Activated naive CD4-positive, alpha-beta T cell treated with anti-CD3 and anti-CD28 coated beads, Interleukin-2, amount 10 ng/mL, durations not matched to agents 7 days and 5 days (primary cell): ENCODE results near the gene PITPNC1.
"Not testable (repeated sequence)": the region's sequence is repeated elsewhere in the genome, so short reads cannot be mapped to it uniquely, and the experiment has no call there.

Source experiments
- CTCF ChIA-PET: fragments of 350-600 bp; sonication (Branson Sonifier 250); formaldehyde crosslinking; loops from one replicate; lab custom pipeline; 2021; ENCODE audit warnings: antibody characterized with exemption; lab: Charles Lee
- DNase-seq: peaks from one replicate; pipeline ENCODE4 v3.0.0-alpha.2; 2020
- H3K27ac Mint-ChIP-seq: one replicate; pipeline ENCODE4 v1.8.0; 2021; ENCODE audit warnings: mild to moderate bottlenecking, moderate library complexity, mixed read lengths
- H3K27me3 Mint-ChIP-seq: one replicate; pipeline ENCODE4 v1.8.0; 2021; ENCODE audit warnings: mild to moderate bottlenecking, mixed read lengths
- H3K36me3 Mint-ChIP-seq: one replicate; pipeline ENCODE4 v1.8.0; 2021; ENCODE audit warnings: mixed read lengths
- H3K4me1 Mint-ChIP-seq: one replicate; pipeline ENCODE4 v1.8.0; 2021; ENCODE audit warnings: mixed read lengths
- H3K4me3 Mint-ChIP-seq: one replicate; pipeline ENCODE4 v1.8.0; 2021; ENCODE audit warnings: mild to moderate bottlenecking, moderate library complexity, mixed read lengths
- H3K9me3 Mint-ChIP-seq: one replicate; pipeline ENCODE4 v1.8.0; 2021; ENCODE audit warnings: mixed read lengths

PITPNC1 gene

DNA sequence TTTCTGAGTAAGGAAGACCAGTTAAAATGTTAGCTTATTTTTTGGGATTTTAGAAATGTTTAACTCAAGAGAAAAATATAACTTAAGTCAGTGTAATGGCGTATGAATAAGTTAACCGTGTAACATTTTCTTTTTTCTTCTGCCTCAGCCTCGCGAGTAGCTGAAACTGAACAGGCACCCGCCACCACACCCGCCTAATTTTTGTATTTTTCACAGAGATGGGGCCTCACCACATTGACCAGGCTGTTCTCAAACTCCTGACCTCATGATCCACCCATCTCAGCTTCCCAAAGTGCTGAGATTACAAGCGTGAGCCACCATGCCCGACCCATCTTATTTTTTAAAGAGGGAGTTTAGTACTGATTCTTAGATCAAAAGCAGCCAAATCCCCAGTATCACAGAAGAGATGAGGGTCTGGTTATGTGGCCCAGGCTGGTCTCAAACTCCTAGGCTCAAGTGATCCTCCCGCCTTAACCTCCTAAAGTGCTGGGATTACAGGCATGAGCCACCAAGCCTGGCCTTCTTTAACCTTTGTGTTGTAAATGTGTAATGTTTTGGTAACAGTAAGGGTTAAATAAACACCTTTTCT, 16.8 kb downstream of the PITPNC1 start:
- H3K4me1 Mint-ChIP-seq, result peaks cover 57% of the 10 kb centered on the region
- H3K36me3 Mint-ChIP-seq, result peaks cover 39% of the 10 kb centered on the region

DNA sequence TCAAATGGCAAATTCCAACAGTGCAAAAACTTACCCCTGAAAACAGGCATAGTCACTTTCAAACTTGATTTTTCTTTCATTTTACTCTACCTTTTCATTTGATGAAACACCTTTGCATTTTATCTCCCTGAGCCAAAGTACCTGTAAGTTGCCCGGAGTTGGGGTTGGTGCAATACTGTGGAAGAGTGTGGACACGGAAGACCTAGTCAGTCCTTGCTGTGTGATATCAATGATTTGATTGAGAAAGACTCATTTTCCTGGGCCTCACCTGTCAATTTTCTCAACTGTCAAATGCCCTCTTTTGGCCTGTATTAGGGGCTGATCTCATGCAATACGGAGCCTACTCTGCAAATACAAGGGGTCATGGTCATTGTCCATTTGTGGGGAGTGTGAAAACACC, 22.6 kb downstream of the PITPNC1 start:
- Mint-ChIP-seq H3K4me3 (peak overlapping the region; percentile 43), H3K36me3 (peaks cover 26% of the 10 kb centered on the region), H3K4me1 (peaks cover 69% of the 10 kb centered on the region), H3K9me3 (no peaks in the 10 kb centered on the region), H3K27ac (peak overlapping the region; percentile 86), H3K27me3 (no peaks in the 10 kb centered on the region)
- CTCF ChIA-PET, result interaction anchor here (1.6 kb wide), 1 partner anchor 42 kb away, joined by 9 read pairs; no protein-coding TSS in a partner anchor
- no peak for DNase-seq

More for the DNA sequence above, 16.8 kb downstream of the PITPNC1 start:
- H3K4me3 Mint-ChIP-seq, result no peak overlapping the region
- no peak overlapping the region for H3K27ac Mint-ChIP-seq
- CTCF ChIA-PET, result no interaction called here
- no peaks in the 10 kb centered on the region for H3K9me3 Mint-ChIP-seq
- no peaks in the 10 kb centered on the region for H3K27me3 Mint-ChIP-seq
- DNase-seq, result no peak

DNA sequence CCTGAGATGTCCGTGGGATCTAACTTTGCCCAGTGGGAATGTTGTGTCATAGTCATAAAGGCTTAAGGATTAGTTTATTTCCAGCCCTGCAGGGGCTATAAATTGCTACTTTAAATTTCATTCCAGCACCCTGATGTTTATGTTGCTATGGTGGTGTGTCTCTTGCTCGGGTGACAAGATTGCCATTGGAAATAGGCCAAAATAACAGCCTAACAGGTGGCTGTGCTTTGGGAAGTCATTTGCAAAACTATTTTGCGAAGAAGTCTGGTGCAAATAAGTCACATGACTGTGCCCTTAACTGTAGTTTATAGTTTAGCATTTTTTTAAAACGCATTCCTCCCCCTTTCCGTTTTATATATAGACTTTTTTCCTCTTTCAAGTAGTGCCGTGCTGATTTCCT, 23.1 kb downstream of the PITPNC1 start:
- Mint-ChIP-seq H3K27ac (peak overlapping the region; percentile 86), H3K36me3 (peaks cover 23% of the 10 kb centered on the region), H3K9me3 (no peaks in the 10 kb centered on the region), H3K27me3 (no peaks in the 10 kb centered on the region), H3K4me3 (peak overlapping the region; percentile 43), H3K4me1 (peaks cover 69% of the 10 kb centered on the region)
- DNase-seq, result no peak
- CTCF ChIA-PET, result interaction anchor here (1.1 kb wide), 1 partner anchor 76 kb away, joined by 4 read pairs; no protein-coding TSS in a partner anchor

DNA sequence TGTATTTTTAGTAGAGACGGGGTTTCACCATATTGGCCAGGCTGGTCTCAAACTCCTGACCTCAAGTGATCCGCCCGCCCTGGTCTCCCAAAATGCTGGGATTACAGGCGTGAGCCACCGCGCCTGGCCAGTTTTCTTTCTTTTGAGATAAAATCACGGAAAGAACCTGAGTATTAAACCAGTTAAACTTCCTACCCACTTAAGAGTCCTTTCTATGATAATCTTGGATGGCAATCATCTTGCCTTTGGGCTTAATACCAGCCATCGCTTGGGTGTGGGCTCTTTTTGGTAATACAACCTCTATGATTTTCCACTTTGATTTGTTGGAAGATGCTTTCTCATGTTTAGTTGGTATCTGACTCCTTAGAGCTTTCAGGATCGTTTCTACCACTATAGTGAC, 24.0 kb downstream of the PITPNC1 start:
- Mint-ChIP-seq H3K4me1 (peaks cover 67% of the 10 kb centered on the region), H3K27ac (peak overlapping the region; percentile 81), H3K4me3 (no peak overlapping the region), H3K9me3 (no peaks in the 10 kb centered on the region), H3K36me3 (peaks cover 24% of the 10 kb centered on the region), H3K27me3 (no peaks in the 10 kb centered on the region)
- CTCF ChIA-PET, result interaction anchor here (1.1 kb wide), 1 partner anchor 75 kb away, joined by 4 read pairs; no protein-coding TSS in a partner anchor
- no peak for DNase-seq

DNA sequence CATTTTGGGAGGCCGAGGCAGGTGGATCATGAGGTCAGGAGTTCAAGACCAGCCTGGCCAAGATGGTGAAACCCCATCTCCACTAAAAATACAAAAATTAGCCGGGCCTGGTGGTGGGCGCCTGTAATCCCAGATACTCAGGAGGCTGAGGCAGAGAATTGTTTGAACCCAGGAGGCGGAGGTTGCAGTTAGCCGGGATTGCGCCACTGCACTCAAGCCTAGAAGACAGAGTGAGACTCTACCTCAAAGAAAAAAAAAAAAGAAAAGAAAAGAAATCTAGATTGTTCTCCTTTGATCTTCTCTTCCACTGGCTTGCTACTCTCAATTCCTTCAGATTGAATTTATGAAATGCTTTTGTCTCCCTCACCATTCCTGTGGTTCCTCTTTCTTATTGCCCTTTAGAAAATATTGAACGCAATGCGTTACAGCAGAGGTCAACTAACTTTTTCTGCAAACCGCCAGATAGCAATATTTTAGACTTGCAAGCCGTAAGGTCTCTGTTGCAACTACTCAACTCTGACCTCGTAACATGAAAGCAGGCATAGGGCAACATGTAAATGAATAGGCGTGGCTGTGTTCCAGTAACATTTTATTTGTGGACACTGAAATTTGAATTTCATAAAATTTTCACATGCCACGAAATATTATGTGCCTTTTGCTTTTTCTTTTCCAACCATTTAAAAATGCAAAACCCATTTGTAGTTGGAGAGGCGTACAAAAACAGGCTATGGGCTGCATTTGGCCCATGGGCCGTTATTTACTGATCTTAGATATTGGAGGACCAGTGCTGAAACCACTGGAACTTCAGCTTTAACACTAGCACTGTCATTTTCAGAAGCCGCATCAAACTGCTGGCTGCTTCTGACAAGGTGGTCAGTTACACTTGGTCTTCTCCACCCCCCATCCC, 24.8 kb downstream of the PITPNC1 start:
- Mint-ChIP-seq H3K9me3 (no peaks in the 10 kb centered on the region), H3K4me1 (peaks cover 67% of the 10 kb centered on the region), H3K4me3 (no peak overlapping the region), H3K27ac (peak overlapping the region; percentile 66), H3K36me3 (peaks cover 27% of the 10 kb centered on the region), H3K27me3 (no peaks in the 10 kb centered on the region)
- DNase-seq, result no peak
- CTCF ChIA-PET, result no interaction called here

DNA sequence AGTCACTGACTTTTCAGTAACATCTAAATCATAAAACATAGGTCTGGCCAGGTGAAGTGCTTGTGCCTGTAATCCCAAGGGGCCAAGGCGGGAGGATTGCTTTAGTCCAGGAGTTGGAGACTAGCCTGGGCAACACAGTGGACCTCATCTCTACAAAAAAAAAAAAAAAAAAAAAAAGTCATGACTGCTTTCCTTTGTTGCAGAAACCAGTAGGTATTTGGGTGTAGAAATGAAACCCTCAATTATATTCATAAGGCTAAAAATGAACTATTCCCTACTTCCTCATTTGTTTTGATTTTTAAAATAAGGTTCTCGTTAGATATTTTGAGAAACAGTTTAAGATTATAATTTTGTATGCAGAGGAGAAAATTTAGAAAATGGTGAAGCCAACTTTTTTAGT, 26.0 kb downstream of the PITPNC1 start:
- H3K27ac Mint-ChIP-seq, result peak overlapping the region; percentile 24
- H3K9me3 Mint-ChIP-seq, result no peaks in the 10 kb centered on the region
- no peak for DNase-seq
- peaks cover 60% of the 10 kb centered on the region for H3K4me1 Mint-ChIP-seq
- peaks cover 25% of the 10 kb centered on the region for H3K36me3 Mint-ChIP-seq
- H3K4me3 Mint-ChIP-seq, result no peak overlapping the region
- CTCF ChIA-PET, result no interaction called here
- no peaks in the 10 kb centered on the region for H3K27me3 Mint-ChIP-seq

DNA sequence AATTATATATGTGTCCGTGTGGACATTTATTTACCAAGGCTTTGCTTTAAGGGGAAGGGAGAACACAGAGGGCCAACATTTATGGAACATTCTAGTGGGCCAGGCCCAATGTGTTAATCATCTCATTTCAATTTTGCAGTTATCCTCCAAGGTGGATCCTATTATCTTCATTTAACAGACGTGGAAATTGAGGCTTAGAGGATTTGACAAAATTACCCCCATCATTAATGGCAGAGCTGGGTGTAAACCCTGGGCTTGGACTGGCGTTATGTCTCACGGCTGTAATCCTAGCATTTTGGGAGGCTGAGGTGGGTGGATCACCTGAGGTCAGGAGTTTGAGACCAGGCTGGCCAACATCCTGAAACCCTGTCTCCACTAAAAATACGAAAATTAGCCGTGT, 26.4 kb downstream of the PITPNC1 start:
- CTCF ChIA-PET, result no interaction called here
- no peaks in the 10 kb centered on the region for H3K27me3 Mint-ChIP-seq
- H3K4me1 Mint-ChIP-seq, result peaks cover 57% of the 10 kb centered on the region
- no peak overlapping the region for H3K4me3 Mint-ChIP-seq
- peaks cover 21% of the 10 kb centered on the region for H3K36me3 Mint-ChIP-seq
- H3K9me3 Mint-ChIP-seq, result no peaks in the 10 kb centered on the region
- H3K27ac Mint-ChIP-seq, result no peak overlapping the region
- no peak for DNase-seq

DNA sequence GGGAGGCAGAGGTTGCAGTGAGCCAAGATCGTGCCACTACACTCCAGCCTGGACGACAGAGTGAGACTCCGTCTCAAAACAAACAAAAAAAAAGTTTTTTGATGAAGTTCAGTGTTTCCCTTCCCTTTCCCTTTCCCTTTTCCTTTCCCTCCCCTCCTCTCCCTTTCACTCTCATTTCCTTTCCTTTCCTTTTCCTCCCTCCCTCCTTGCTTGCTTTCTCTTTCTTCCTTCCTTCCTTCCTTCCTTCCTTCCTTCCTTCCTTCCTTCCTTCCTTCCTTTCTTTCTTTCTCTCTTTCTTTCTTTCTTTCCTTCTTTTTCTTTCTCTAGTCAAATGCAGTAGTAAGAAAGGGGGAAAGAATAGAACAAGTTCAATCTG, 31.4 kb downstream of the PITPNC1 start:
- Mint-ChIP-seq H3K4me1 (peaks cover 23% of the 10 kb centered on the region), H3K36me3 (peaks cover 28% of the 10 kb centered on the region)
- CTCF ChIA-PET, H3K4me3 Mint-ChIP-seq, H3K27ac Mint-ChIP-seq, H3K9me3 Mint-ChIP-seq, H3K27me3 Mint-ChIP-seq, DNase-seq: not testable (repeated sequence)

DNA sequence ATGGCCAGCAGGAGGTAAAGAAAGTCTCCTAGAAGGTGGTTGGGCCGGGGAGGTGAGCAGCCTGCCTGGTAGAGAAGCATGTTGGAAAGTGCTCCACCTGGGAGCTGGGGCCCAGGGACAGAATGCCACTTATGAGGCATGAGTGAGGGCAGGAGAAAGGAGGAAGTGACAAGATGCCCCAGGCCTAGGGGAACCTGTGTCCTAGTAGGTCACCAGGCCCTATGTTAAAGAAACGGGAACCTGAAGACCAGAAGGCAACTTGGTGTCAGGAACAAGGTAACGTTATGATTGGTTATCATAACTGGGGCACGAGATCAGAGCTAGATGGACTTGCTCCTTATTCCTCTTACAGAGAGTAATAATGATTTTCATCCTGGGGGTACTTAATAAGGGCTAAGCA, 34.3 kb downstream of the PITPNC1 start:
- Mint-ChIP-seq H3K36me3 (peaks cover 35% of the 10 kb centered on the region), H3K4me1 (peaks cover 16% of the 10 kb centered on the region), H3K27me3 (no peaks in the 10 kb centered on the region), H3K4me3 (no peak overlapping the region), H3K27ac (no peak overlapping the region), H3K9me3 (peaks cover 7% of the 10 kb centered on the region)
- CTCF ChIA-PET, result interaction anchor here (1.0 kb wide), 1 partner anchor 32 kb away, joined by 3 read pairs; no protein-coding TSS in a partner anchor
- no peak for DNase-seq

DNA sequence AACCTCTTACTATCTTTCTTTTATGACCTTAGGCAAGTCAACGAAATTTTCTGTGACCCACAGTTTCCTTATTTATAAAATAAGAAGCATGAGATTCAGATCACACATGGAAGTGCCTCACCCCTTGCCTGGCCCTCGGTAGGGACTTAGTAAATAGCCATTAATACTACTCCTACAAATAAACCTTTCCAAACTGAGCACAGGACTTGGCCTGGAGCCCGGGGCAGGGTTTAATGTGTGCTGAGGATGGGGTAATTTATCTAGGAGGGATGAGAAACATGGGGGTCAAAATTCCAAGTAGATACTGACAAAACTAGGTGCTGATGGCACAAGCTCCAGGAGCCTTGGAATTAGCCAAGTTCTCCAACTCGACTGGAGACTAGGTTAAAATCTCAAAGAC, 35.0 kb downstream of the PITPNC1 start:
- Mint-ChIP-seq H3K9me3 (peaks cover 7% of the 10 kb centered on the region), H3K36me3 (peaks cover 35% of the 10 kb centered on the region), H3K4me1 (peaks cover 16% of the 10 kb centered on the region), H3K4me3 (no peak overlapping the region), H3K27me3 (no peaks in the 10 kb centered on the region), H3K27ac (no peak overlapping the region)
- DNase-seq, result no peak
- CTCF ChIA-PET, result no interaction called here

DNA sequence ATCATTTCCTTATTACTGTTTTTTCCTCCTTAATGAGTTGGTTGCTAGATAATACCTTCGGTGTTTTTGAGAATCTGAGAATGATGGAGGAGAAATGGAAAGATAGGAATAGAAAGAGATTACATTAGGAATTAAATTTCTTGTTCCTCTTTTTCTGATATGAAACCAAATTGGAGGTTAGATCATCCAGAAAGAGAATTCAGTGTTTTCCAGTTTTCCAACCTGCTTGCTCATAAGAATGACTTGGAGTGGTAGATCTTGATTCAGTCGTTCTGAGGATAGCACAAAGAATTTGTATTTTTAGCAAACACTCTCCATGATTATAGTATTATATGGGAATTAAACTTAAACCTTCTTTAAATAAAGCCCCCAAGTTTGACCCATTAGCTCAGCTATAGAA, 35.9 kb downstream of the PITPNC1 start:
- H3K36me3 Mint-ChIP-seq, result peaks cover 33% of the 10 kb centered on the region
- CTCF ChIA-PET, result no interaction called here
- H3K27me3 Mint-ChIP-seq, result no peaks in the 10 kb centered on the region
- peaks cover 7% of the 10 kb centered on the region for H3K9me3 Mint-ChIP-seq
- DNase-seq, result no peak
- H3K4me3 Mint-ChIP-seq, result no peak overlapping the region
- peaks cover 22% of the 10 kb centered on the region for H3K4me1 Mint-ChIP-seq
- no peak overlapping the region for H3K27ac Mint-ChIP-seq

DNA sequence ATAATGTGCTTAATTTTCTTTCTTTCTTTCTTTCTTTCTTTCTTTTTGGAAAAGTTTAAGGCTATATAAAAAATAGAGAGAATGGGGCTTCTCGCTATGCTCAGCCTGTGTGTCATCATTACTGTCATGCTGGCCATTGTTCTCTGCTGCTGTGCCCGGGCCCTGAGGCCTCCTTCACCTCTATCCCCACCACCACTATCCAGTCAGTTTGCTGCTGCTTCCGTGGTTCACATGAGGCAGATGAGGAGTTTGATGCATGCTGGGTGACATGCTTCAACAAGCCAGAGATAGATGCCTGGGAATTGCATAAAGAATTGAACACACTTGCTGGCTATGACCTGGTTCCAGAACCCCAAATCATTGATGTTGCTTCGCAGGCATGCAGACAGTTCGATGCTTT, 36.3 kb downstream of the PITPNC1 start:
- H3K27me3 Mint-ChIP-seq, result no peaks in the 10 kb centered on the region
- CTCF ChIA-PET, result no interaction called here
- no peak for DNase-seq
- peaks cover 7% of the 10 kb centered on the region for H3K9me3 Mint-ChIP-seq
- H3K4me1 Mint-ChIP-seq, result peaks cover 26% of the 10 kb centered on the region
- H3K36me3 Mint-ChIP-seq, result peaks cover 33% of the 10 kb centered on the region
- no peak overlapping the region for H3K27ac Mint-ChIP-seq
- no peak overlapping the region for H3K4me3 Mint-ChIP-seq

DNA sequence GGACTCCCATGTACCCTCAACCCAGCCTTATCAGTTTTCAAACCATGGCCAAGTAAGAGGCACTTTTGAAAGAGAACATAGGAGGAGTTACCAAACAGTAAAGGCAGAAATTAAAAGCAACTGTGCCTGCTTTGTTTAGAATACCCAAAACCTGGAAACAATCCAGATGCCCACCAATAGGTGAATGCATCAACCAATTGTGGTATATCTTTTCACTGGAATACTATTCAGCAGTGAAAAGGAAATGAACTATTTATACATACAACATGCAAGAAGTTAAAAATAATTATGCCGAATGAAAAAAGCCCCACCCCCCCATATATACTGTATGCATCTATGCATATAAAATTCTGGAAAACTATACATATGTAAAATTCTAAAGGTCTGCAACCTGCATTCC, 37.0 kb downstream of the PITPNC1 start:
- CTCF ChIA-PET, result no interaction called here
- peaks cover 32% of the 10 kb centered on the region for H3K36me3 Mint-ChIP-seq
- H3K9me3 Mint-ChIP-seq, result peaks cover 7% of the 10 kb centered on the region
- no peaks in the 10 kb centered on the region for H3K27me3 Mint-ChIP-seq
- H3K4me1 Mint-ChIP-seq, result peaks cover 26% of the 10 kb centered on the region
- DNase-seq, result no peak
- H3K27ac Mint-ChIP-seq, result peak overlapping the region; percentile 16
- H3K4me3 Mint-ChIP-seq, result no peak overlapping the region

DNA sequence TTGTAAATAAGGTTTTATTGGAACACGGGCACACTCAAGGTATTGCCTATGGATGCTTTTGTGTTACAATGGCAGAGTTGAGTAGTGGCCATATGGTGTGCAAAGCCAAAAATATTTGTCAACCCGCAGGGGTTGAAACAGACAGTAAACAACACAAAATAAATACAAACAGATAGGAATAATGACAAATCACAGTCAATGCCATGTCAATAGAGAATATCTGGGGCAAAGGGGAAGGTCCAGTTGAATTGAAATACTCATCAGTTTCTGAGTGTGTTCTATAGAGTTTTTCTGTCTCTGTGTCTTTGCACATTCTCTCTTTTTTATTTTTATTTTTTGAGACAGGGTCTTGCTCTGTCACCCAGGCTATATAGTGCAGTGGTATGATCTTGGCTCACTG, 37.5 kb downstream of the PITPNC1 start:
- no peaks in the 10 kb centered on the region for H3K27me3 Mint-ChIP-seq
- peaks cover 7% of the 10 kb centered on the region for H3K9me3 Mint-ChIP-seq
- peaks cover 30% of the 10 kb centered on the region for H3K4me1 Mint-ChIP-seq
- H3K36me3 Mint-ChIP-seq, result peaks cover 30% of the 10 kb centered on the region
- CTCF ChIA-PET, result no interaction called here
- no peak overlapping the region for H3K27ac Mint-ChIP-seq
- H3K4me3 Mint-ChIP-seq, result no peak overlapping the region
- DNase-seq, result no peak

DNA sequence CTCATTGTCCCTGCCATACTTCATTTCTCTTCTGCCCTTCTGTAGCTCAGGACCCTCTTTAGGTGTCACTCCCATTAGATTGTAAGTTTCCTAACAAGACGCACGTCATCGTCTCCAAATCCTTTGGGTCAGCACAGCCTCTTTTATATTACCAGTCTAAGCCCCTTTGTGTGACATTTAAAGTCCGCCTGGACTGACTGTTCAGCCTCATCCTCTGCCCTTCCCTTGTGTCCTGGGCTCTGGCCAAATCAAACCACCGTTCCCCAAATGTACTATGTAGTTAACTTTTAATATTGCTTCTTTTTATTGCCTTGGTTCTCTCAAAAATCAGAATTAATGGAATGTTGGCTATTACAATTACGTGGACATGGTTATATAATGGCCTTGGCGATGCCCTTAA, 38.2 kb downstream of the PITPNC1 start:
- no peak overlapping the region for H3K27ac Mint-ChIP-seq
- no peak for DNase-seq
- peaks cover 7% of the 10 kb centered on the region for H3K9me3 Mint-ChIP-seq
- CTCF ChIA-PET, result no interaction called here
- no peaks in the 10 kb centered on the region for H3K27me3 Mint-ChIP-seq
- H3K36me3 Mint-ChIP-seq, result peaks cover 28% of the 10 kb centered on the region
- H3K4me3 Mint-ChIP-seq, result no peak overlapping the region
- peaks cover 34% of the 10 kb centered on the region for H3K4me1 Mint-ChIP-seq
